GM12875 (cell line): ENCODE measurements around the gene SLC1A4.
"Not testable (repeated sequence)": the region's sequence is repeated elsewhere in the genome, so short reads cannot be mapped to it uniquely, and the experiment has no call there.

ENCODE experiments used
- H3K4me3 ChIP-seq: one replicate; pipeline ENCODE4 v1.5.1; 2011; ENCODE audit warnings: low read depth, low read length, control low read depth
- CTCF ChIP-seq: IDR thresholded peaks from 2 replicates; pipeline ENCODE4 v1.5.1; 2011; ENCODE audit warnings: low read depth, mild to moderate bottlenecking, control low read depth, inconsistent platforms, low read length, moderate library complexity, borderline replicate concordance; ENCODE audit not compliant: insufficient read depth

The SLC1A4 gene

GRCh38 chr2:65026704-65027464 is 37.7 kb downstream of the SLC1A4 start:
- TF ChIP-seq CTCF: no peak
- H3K4me3 ChIP-seq: no peak overlapping the region

- no peak overlapping the region for H3K4me3 ChIP-seq
- TF ChIP-seq CTCF: no peak
Observed at GRCh38 chr2:65027616-65028244, 38.5 kb downstream of the SLC1A4 start.

- peak overlapping the region; percentile 2 for H3K4me3 ChIP-seq
- no peak for TF ChIP-seq CTCF
Observed at GRCh38 chr2:65030476-65031332, 41.5 kb downstream of the SLC1A4 start.

GRCh38 chr2:65031341-65032018 is 42.3 kb downstream of the SLC1A4 start:
- H3K4me3 ChIP-seq: peak overlapping the region; percentile 38
- no peak for TF ChIP-seq CTCF

- TF ChIP-seq CTCF: no peak
- H3K4me3 ChIP-seq: peak overlapping the region; percentile 7
Observed at GRCh38 chr2:65032019-65032975, 43.1 kb downstream of the SLC1A4 start.

GRCh38 chr2:65033178-65033577 is 44.0 kb downstream of the SLC1A4 start:
- no peak overlapping the region for H3K4me3 ChIP-seq
- no peak for TF ChIP-seq CTCF

- not testable (repeated sequence) for H3K4me3 ChIP-seq
Observed at GRCh38 chr2:65033667-65034066, 44.5 kb downstream of the SLC1A4 start.
